ENCODE measurements around the gene TRAF3IP3. TPM values are rescaled to one million over a fixed set of nuclear protein-coding genes. Genes with fewer than 3 reads are reported as not detected.

The TRAF3IP3 gene
- total RNA-seq, 1 experiment from 2014 or later: 0.34 TPM

DNA sequence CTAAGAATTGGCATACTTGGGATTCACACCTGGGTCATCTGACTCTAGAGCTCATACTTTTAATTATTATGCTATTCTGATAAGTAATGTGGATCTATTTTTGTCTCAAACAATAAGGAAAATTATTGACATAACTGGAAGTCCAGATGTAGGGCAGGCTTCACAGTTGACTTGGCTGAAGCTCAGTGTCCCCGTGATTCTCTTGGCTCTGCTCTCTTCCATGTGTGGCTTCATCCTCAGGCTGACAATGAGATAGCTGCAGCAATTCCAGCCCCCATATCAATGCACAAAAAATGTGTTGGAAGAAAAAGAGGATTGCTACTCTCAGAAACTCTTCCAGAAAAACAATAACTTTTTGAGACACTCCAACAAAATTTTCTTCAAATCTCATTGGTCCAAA is 27.4 kb upstream of the TRAF3IP3 start (continued):
- TF ChIP-seq POLR2AphosphoS5 (IDR thresholded peaks at IDR 0.05; ENCODE audit: low read depth, low read length): no peak
- TF ChIP-seq, protein P1, sequence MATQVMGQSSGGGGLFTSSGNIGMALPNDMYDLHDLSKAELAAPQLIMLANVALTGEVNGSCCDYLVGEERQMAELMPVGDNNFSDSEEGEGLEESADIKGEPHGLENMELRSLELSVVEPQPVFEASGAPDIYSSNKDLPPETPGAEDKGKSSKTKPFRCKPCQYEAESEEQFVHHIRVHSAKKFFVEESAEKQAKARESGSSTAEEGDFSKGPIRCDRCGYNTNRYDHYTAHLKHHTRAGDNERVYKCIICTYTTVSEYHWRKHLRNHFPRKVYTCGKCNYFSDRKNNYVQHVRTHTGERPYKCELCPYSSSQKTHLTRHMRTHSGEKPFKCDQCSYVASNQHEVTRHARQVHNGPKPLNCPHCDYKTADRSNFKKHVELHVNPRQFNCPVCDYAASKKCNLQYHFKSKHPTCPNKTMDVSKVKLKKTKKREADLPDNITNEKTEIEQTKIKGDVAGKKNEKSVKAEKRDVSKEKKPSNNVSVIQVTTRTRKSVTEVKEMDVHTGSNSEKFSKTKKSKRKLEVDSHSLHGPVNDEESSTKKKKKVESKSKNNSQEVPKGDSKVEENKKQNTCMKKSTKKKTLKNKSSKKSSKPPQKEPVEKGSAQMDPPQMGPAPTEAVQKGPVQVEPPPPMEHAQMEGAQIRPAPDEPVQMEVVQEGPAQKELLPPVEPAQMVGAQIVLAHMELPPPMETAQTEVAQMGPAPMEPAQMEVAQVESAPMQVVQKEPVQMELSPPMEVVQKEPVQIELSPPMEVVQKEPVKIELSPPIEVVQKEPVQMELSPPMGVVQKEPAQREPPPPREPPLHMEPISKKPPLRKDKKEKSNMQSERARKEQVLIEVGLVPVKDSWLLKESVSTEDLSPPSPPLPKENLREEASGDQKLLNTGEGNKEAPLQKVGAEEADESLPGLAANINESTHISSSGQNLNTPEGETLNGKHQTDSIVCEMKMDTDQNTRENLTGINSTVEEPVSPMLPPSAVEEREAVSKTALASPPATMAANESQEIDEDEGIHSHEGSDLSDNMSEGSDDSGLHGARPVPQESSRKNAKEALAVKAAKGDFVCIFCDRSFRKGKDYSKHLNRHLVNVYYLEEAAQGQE (IDR thresholded peaks at IDR 0.05; ENCODE audit: low read depth): no peak
- TF ChIP-seq, protein P2, sequence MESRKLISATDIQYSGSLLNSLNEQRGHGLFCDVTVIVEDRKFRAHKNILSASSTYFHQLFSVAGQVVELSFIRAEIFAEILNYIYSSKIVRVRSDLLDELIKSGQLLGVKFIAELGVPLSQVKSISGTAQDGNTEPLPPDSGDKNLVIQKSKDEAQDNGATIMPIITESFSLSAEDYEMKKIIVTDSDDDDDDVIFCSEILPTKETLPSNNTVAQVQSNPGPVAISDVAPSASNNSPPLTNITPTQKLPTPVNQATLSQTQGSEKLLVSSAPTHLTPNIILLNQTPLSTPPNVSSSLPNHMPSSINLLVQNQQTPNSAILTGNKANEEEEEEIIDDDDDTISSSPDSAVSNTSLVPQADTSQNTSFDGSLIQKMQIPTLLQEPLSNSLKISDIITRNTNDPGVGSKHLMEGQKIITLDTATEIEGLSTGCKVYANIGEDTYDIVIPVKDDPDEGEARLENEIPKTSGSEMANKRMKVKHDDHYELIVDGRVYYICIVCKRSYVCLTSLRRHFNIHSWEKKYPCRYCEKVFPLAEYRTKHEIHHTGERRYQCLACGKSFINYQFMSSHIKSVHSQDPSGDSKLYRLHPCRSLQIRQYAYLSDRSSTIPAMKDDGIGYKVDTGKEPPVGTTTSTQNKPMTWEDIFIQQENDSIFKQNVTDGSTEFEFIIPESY (IDR thresholded peaks at IDR 0.05; ENCODE audit: extremely low read depth, insufficient replicate concordance, low read length): no peak
- TF ChIP-seq CEBPB (IDR thresholded peaks at IDR 0.05; ENCODE audit: low read depth): no peak

DNA sequence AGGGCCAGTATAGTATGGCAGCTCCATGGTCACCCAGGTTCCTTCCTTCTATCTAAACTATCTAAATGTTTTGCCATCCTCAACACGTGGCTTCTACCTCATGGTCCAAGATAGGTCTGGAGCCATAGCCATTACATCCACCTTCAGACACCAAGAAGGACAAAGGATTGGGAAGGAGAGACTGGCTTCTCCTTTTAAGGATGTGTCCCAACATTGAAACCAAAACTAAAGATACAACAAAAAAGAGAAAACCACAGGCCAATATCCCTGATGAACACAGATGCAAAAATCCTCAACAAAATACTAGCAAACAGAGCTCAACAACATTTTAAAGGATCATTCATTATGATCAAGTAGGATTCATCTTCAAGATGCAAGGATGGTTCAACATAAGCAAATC is 26.4 kb upstream of the TRAF3IP3 start:
- intact Hi-C loops (cut with micrococcal nuclease): loop anchor here (10.0 kb wide), 1 partner anchor 355 kb away; no protein-coding TSS in a partner anchor
- Histone ChIP-seq H4K20me1 (ENCODE audit: insufficient read depth) (no peaks in the 10 kb centered on the region), H3K27ac (ENCODE audit: low read depth, low read length) (no peak overlapping the region), H3K27me3 (ENCODE audit: insufficient read depth, low read length) (no peaks in the 10 kb centered on the region), H3K79me2 (ENCODE audit: insufficient read depth, low read length) (no peaks in the 10 kb centered on the region), H3K4me1 (ENCODE audit: control insufficient read depth in 1 of 2, insufficient read depth in 2 of 2, low read length in 2 of 2) (no peaks in the 10 kb centered on the region), H3K9me3 (ENCODE audit: control insufficient read depth in 1 of 2, insufficient read depth in 1 of 2, low read depth in 1 of 2, low read length in 2 of 2) (no peaks in the 10 kb centered on the region), H2AFZ (ENCODE audit: low read depth, low read length, poor library complexity, severe bottlenecking) (no peak overlapping the region), H3K4me2 (ENCODE audit: low read length) (no peak overlapping the region), H3K36me3 (ENCODE audit: control insufficient read depth in 1 of 2, insufficient read depth in 2 of 2, low read length in 2 of 2) (no peaks in the 10 kb centered on the region), H3K4me3 (replicated peaks in 1 of 2; ENCODE audit: low read depth in 1 of 2, low read length in 2 of 2) (no peak overlapping the region), H3K9me2 (ENCODE audit: insufficient read depth) (no peaks in the 10 kb centered on the region), H3K9ac (ENCODE audit: low read length) (no peak overlapping the region)
- POLR2A ChIA-PET: no interaction called here
- CTCF ChIA-PET: no interaction called here
- TF ChIP-seq, protein P1 (IDR thresholded peaks at IDR 0.05; ENCODE audit: low read depth): no peak
- TF ChIP-seq, protein P3, sequence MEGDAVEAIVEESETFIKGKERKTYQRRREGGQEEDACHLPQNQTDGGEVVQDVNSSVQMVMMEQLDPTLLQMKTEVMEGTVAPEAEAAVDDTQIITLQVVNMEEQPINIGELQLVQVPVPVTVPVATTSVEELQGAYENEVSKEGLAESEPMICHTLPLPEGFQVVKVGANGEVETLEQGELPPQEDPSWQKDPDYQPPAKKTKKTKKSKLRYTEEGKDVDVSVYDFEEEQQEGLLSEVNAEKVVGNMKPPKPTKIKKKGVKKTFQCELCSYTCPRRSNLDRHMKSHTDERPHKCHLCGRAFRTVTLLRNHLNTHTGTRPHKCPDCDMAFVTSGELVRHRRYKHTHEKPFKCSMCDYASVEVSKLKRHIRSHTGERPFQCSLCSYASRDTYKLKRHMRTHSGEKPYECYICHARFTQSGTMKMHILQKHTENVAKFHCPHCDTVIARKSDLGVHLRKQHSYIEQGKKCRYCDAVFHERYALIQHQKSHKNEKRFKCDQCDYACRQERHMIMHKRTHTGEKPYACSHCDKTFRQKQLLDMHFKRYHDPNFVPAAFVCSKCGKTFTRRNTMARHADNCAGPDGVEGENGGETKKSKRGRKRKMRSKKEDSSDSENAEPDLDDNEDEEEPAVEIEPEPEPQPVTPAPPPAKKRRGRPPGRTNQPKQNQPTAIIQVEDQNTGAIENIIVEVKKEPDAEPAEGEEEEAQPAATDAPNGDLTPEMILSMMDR (IDR thresholded peaks at IDR 0.05 in 2 of 3, conservative IDR thresholded peaks at IDR 0.05 in 1 of 3; ENCODE audit: borderline replicate concordance in 1 of 3, insufficient read depth in 1 of 3, low read depth in 2 of 3, low read length in 2 of 3): no peak
- TF ChIP-seq ZFX (IDR thresholded peaks at IDR 0.05) (no peak), ZNF274 (IDR thresholded peaks at IDR 0.05; ENCODE audit: low read depth, low read length) (no peak), RAD21 (IDR thresholded peaks at IDR 0.05; ENCODE audit: low read depth) (no peak), TCF7L2 (IDR thresholded peaks at IDR 0.05; ENCODE audit: borderline replicate concordance, extremely low read depth, insufficient read depth, insufficient read length) (no peak), EZH2 (IDR thresholded peaks at IDR 0.05) (no peak), ELF1 (IDR thresholded peaks at IDR 0.05; ENCODE audit: borderline replicate concordance, low read depth) (no peak), CEBPB (IDR thresholded peaks at IDR 0.05; ENCODE audit: low read depth) (no peak), POLR2A (IDR thresholded peaks at IDR 0.05; ENCODE audit: borderline replicate concordance, extremely low read depth, insufficient read depth, insufficient read length) (no peak), EZH2phosphoT487 (IDR thresholded peaks at IDR 0.05; ENCODE audit: borderline replicate concordance) (no peak)
- RAD21 ChIA-PET (ENCODE audit: low non-redundant PET in 1 of 2, low total read pairs in 2 of 2, uncharacterized antibody in 2 of 2, unreplicated experiment in 2 of 2): no interaction called here
- DNase-seq (ENCODE audit: low read depth, low spot score) (no peak), ATAC-seq (no peak)
- BruUV-seq (replicated peaks): no TSS peak
